K562 (cell line): Measurements from ENCODE around the gene RANBP6. TPM values are rescaled to one million over a fixed set of nuclear protein-coding genes. Genes with fewer than 3 reads are reported as not detected.

Experiments
- CBFA2T2 ChIP-seq: fragments of 450-650 bp; conservative IDR thresholded peaks from 2 replicates; pipeline ENCODE4 v1.6.1; 2017; ENCODE audit warnings: mild to moderate bottlenecking
- CBFB ChIP-seq: sonication (generic); formaldehyde crosslinking; IDR thresholded peaks from 2 replicates; pipeline ENCODE4 v1.4.0; 2020; ENCODE audit warnings: mild to moderate bottlenecking, missing genetic modification reagents
- CBX3 ChIP-seq, 2 experiments: IDR thresholded peaks; 1 replicate in 1 of 2; 2 replicates in 1 of 2; pipeline ENCODE4 v1.6.1; 2012; ENCODE audit warnings: inconsistent platforms in 2 of 2, low read length in 2 of 2, borderline replicate concordance in 1 of 2, control low read depth in 1 of 2
- DIDO1 ChIP-seq: fragments of 450-650 bp; IDR thresholded peaks from 2 replicates; pipeline ENCODE4 v1.6.1; 2016; ENCODE audit warnings: low read depth, missing biosample characterization, missing genetic modification characterization
- ETV1 ChIP-seq: fragments of 450-650 bp; conservative IDR thresholded peaks from 2 replicates; pipeline ENCODE4 v1.6.1; 2016; ENCODE audit warnings: missing genetic modification characterization, control low read depth, low read depth, missing compliant biosample characterization
- FUS ChIP-seq: fragments of 200-400 bp; formaldehyde crosslinking; optimal IDR thresholded peaks from 2 replicates; pipeline ENCODE3; 2017; ENCODE audit warnings: low read depth, low read length
- IRF2 ChIP-seq: sonication (generic); formaldehyde crosslinking; IDR thresholded peaks from 2 replicates; pipeline ENCODE4 v1.8.1; 2022; ENCODE audit warnings: mild to moderate bottlenecking, missing genetic modification reagents
- KLF16 ChIP-seq: IDR thresholded peaks from 2 replicates; pipeline ENCODE4 v1.6.1; 2016; ENCODE audit warnings: antibody characterized with exemption
- NR4A1 ChIP-seq, 2 experiments: fragments of 250-450 bp in 1 of 2; fragments of 450-650 bp in 1 of 2; sonication (Bioruptor Pico) in 1 of 2; IDR thresholded peaks; 2 replicates each; pipeline versions ENCODE4 v1.4.0 to v1.6.1; 2016 to 2020; ENCODE audit warnings: mild to moderate bottlenecking in 2 of 2, missing compliant biosample characterization in 1 of 2, missing genetic modification characterization in 1 of 2, moderate library complexity in 1 of 2
- OTX1 ChIP-seq: fragments of 450-650 bp; formaldehyde crosslinking; IDR thresholded peaks from 2 replicates; pipeline ENCODE4 v1.4.0; 2022; ENCODE audit warnings: mild to moderate bottlenecking
- POLR2AphosphoS2 ChIP-seq: IDR thresholded peaks from 2 replicates; pipeline ENCODE4 v1.6.1; 2012; ENCODE audit warnings: low read length, improper control_type of control experiment
- PREB ChIP-seq: sonication (generic); formaldehyde crosslinking; IDR thresholded peaks from 2 replicates; pipeline ENCODE4 v1.8.1; 2023; ENCODE audit warnings: mild to moderate bottlenecking, missing genetic modification reagents
- SAFB2 ChIP-seq: fragments of 200-400 bp; formaldehyde crosslinking; IDR thresholded peaks from 2 replicates; pipeline ENCODE4 v1.6.1; 2018; ENCODE audit warnings: borderline replicate concordance, low read length, low read depth, moderate library complexity; ENCODE audit not compliant: severe bottlenecking
- SETDB1 ChIP-seq: IDR thresholded peaks from one replicate; pipeline ENCODE4 v1.6.1; 2012; ENCODE audit warnings: low read length, control low read depth, inconsistent platforms
- SIRT6 ChIP-seq: IDR thresholded peaks from one replicate; pipeline ENCODE4 v1.6.1; 2012; ENCODE audit warnings: low read depth, mild to moderate bottlenecking, control low read depth, inconsistent platforms, low read length, moderate library complexity
- ZBTB5 ChIP-seq: fragments of 450-650 bp; IDR thresholded peaks from 2 replicates; pipeline ENCODE4 v1.6.1; 2017; ENCODE audit warnings: antibody characterized with exemption
- ZNF197 ChIP-seq: fragments of 200-800 bp; sonication (Bioruptor generic); IDR thresholded peaks from 2 replicates; pipeline ENCODE4 v1.6.1; 2016; ENCODE audit warnings: low read depth, missing genetic modification characterization, missing compliant biosample characterization
- ZNF253 ChIP-seq: fragments of 250-450 bp; sonication (Bioruptor Pico); conservative IDR thresholded peaks from 2 replicates; pipeline ENCODE4 v1.6.1; 2021; ENCODE audit warnings: mild to moderate bottlenecking
- ZNF280B ChIP-seq: fragments of 250-450 bp; sonication (Bioruptor Pico); IDR thresholded peaks from 2 replicates; pipeline ENCODE4 v1.5.1; 2021; ENCODE audit warnings: mild to moderate bottlenecking
- ZNF740 ChIP-seq, 3 experiments: fragments of 200-800 bp in 1 of 3; sonication (Bioruptor generic) in 1 of 3; sonication (generic) in 1 of 3; formaldehyde crosslinking in 1 of 3; IDR thresholded peaks; 2 replicates each; pipeline versions ENCODE4 v1.6.1 to v1.8.0; 2016 to 2022; ENCODE audit warnings: mild to moderate bottlenecking in 2 of 3, missing compliant biosample characterization in 2 of 3, missing genetic modification characterization in 2 of 3, missing genetic modification reagents in 1 of 3
- polyA plus RNA-seq, 8 experiments: library from polyadenylated mRNA; depleted of rRNA in 4 of 8; stranded (reverse) in 5 of 8; unstranded in 3 of 8; fragments of >200 nt; fragmentation: Nextera tagmentation in 2 of 8; fragmentation: Illumina TruSeq in 1 of 8; extraction: Ambion mirVana in 2 of 8; extraction: Trizol in 1 of 8; gene quantifications; 2 replicates each; pipeline versions ENCODE4 v1.2.1 to v1.2.3, GENCODE V29; 2011 to 2014; ENCODE audit warnings: inconsistent platforms in 1 of 8, missing spikeins in 1 of 8
- total RNA-seq, 7 experiments: library from RNA; depleted of rRNA in 6 of 7; stranded (reverse); fragments of >200 nt in 6 of 7; fragmentation: Illumina TruSeq in 2 of 7; extraction: Trizol in 2 of 7; gene quantifications; 2 replicates each; pipeline versions ENCODE4 v1.2.1 to v1.2.3, GENCODE V29; 2011 to 2021; ENCODE audit warnings: low replicate concordance in 1 of 7

RANBP6 gene
- total and polyA plus RNA-seq, 9 of the 15 experiments (the other 6 are each of a cell fraction or from before 2014, with no cell fraction given), result 10.4 to 19.9 (median 11.5) TPM

GRCh38 chr9:6015278-6016157, at the start of gene RANBP6 (continued):
- TF ChIP-seq ZNF740 (CRISPR knock-in tag; IDR thresholded peaks at IDR 0.05) (peak; percentile 16; the same call in 1 of the 2 replicates), ZNF740 (tag; IDR thresholded peaks at IDR 0.05) (no peak), CBFA2T2 (no peak), SETDB1 (no peak), KLF16 (no peak), FUS (no peak), SAFB2 (no peak), PREB (CRISPR knock-in tag) (no peak), ZNF280B (CRISPR knock-in tag) (no peak), OTX1 (no peak), POLR2AphosphoS2 (no peak), CBFB (CRISPR knock-in tag) (no peak), CBX3 (IDR thresholded peaks at IDR 0.05; ENCODE audit: borderline replicate concordance in 1 of 2, low read length in 2 of 2) (peak in 1 of 2 experiments; percentile 31; a peak in 1 of 3 replicates), IRF2 (CRISPR knock-in tag) (no peak), DIDO1 (tag) (peak; percentile 92), NR4A1 (CRISPR knock-in tag; IDR thresholded peaks at IDR 0.05) (no peak), NR4A1 (tag; IDR thresholded peaks at IDR 0.05) (no peak), ZNF197 (CRISPR knock-in tag) (no peak), ZBTB5 (no peak), ZNF253 (CRISPR knock-in tag) (no peak), ETV1 (tag) (no peak), SIRT6 (no peak)
